ENCODE results near the gene TATDN2.
"Not testable (repeated sequence)": the region's sequence is repeated elsewhere in the genome, so short reads cannot be mapped to it uniquely, and the experiment has no call there.

The TATDN2 gene

GRCh38 chr3:10268930-10269329 is 20.7 kb downstream of the TATDN2 start:
- Histone ChIP-seq H3K4me1 (ENCODE audit: control insufficient read depth in 1 of 2, insufficient read depth in 1 of 2, low read depth in 1 of 2, low read length in 1 of 2) (peaks cover 12 to 16% of the 10 kb centered on the region in 2 experiments), H3K36me3 (peaks cover 54% of the 10 kb centered on the region), H3K27ac (no peak overlapping the region), H3K4me3 (ENCODE audit: low read depth in 1 of 2, low read length in 1 of 2) (no peak overlapping the region), H3K9me3 (no peaks in the 10 kb centered on the region), H3K27me3 (no peaks in the 10 kb centered on the region)
- no peak for TF ChIP-seq CTCF (IDR thresholded peaks at IDR 0.05)

- peaks cover 54% of the 10 kb centered on the region for H3K36me3 ChIP-seq
Measured at GRCh38 chr3:10269443-10269842, 21.2 kb downstream of the TATDN2 start.

GRCh38 chr3:10272476-10272875 is 24.2 kb downstream of the TATDN2 start:
- Histone ChIP-seq H3K4me1 (ENCODE audit: control insufficient read depth in 1 of 2, insufficient read depth in 1 of 2, low read depth in 1 of 2, low read length in 1 of 2) (peaks cover 19 to 24% of the 10 kb centered on the region in 2 experiments), H3K36me3 (peaks cover 60% of the 10 kb centered on the region)

More at GRCh38 chr3:10269443-10269842, 21.2 kb downstream of the TATDN2 start:
- Histone ChIP-seq H3K4me1 (ENCODE audit: control insufficient read depth in 1 of 2, insufficient read depth in 1 of 2, low read depth in 1 of 2, low read length in 1 of 2) (peaks cover 17 to 21% of the 10 kb centered on the region in 2 experiments), H3K9me3 (no peaks in the 10 kb centered on the region), H3K4me3 (ENCODE audit: low read depth in 1 of 2, low read length in 1 of 2) (no peak overlapping the region), H3K27me3 (no peaks in the 10 kb centered on the region), H3K27ac (no peak overlapping the region)
- no peak for TF ChIP-seq CTCF (IDR thresholded peaks at IDR 0.05)

GRCh38 chr3:10272977-10273376 is 24.7 kb downstream of the TATDN2 start:
- no peaks in the 10 kb centered on the region for H3K9me3 ChIP-seq
- no peak overlapping the region for H3K4me3 ChIP-seq (ENCODE audit: low read depth in 1 of 2, low read length in 1 of 2)
- H3K27ac ChIP-seq = peak overlapping the region; percentile 70
- H3K27me3 ChIP-seq = no peaks in the 10 kb centered on the region
- TF ChIP-seq CTCF (IDR thresholded peaks at IDR 0.05) = no peak
- peaks cover 19 to 23% of the 10 kb centered on the region in 2 experiments for H3K4me1 ChIP-seq (ENCODE audit: control insufficient read depth in 1 of 2, insufficient read depth in 1 of 2, low read depth in 1 of 2, low read length in 1 of 2)
- H3K36me3 ChIP-seq = peaks cover 65% of the 10 kb centered on the region

More at GRCh38 chr3:10272476-10272875, 24.2 kb downstream of the TATDN2 start:
- not testable (repeated sequence) for H3K4me3 ChIP-seq (ENCODE audit: low read depth in 1 of 2, low read length in 1 of 2); H3K27ac ChIP-seq; H3K27me3 ChIP-seq; H3K9me3 ChIP-seq

- peaks cover 19 to 20% of the 10 kb centered on the region in 2 experiments for H3K4me1 ChIP-seq (ENCODE audit: control insufficient read depth in 1 of 2, insufficient read depth in 1 of 2, low read depth in 1 of 2, low read length in 1 of 2)
- TF ChIP-seq CTCF (IDR thresholded peaks at IDR 0.05) = no peak
- H3K36me3 ChIP-seq = peaks cover 68% of the 10 kb centered on the region
- no peaks in the 10 kb centered on the region for H3K27me3 ChIP-seq
- no peaks in the 10 kb centered on the region for H3K9me3 ChIP-seq
- H3K27ac ChIP-seq = peak overlapping the region; percentile 70
- H3K4me3 ChIP-seq (ENCODE audit: low read depth in 1 of 2, low read length in 1 of 2) = no peak overlapping the region
Measured at GRCh38 chr3:10273702-10274305, 25.5 kb downstream of the TATDN2 start.

- Histone ChIP-seq H3K36me3 (peaks cover 68% of the 10 kb centered on the region), H3K27ac (peak overlapping the region; percentile 70), H3K4me1 (ENCODE audit: control insufficient read depth in 1 of 2, insufficient read depth in 1 of 2, low read depth in 1 of 2, low read length in 1 of 2) (peaks cover 19 to 20% of the 10 kb centered on the region in 2 experiments), H3K9me3 (no peaks in the 10 kb centered on the region), H3K27me3 (no peaks in the 10 kb centered on the region), H3K4me3 (ENCODE audit: low read depth in 1 of 2, low read length in 1 of 2) (no peak overlapping the region)
- no peak for TF ChIP-seq CTCF (IDR thresholded peaks at IDR 0.05)
Measured at GRCh38 chr3:10274601-10275000, 26.3 kb downstream of the TATDN2 start.

Measured in neutrophil (primary cell).